ENCODE measurements around the gene CRACDL. TPM values are rescaled to one million over a fixed set of nuclear protein-coding genes. Genes with fewer than 3 reads are reported as not detected.

CRACDL gene
- total and polyA plus RNA-seq, 7 donors: 0.36 to 8.8 (median 1.5) TPM

GRCh38 chr2:98810588-98810928, 125.5 kb downstream of the CRACDL start:
- H3K9me3 ChIP-seq: no peaks in the 10 kb centered on the region
- no peaks in the 10 kb centered on the region for H3K27me3 ChIP-seq
- 19 to 62% methylated on average over 3 of the region's 3 CpGs for WGBS, 2 donors
- peaks cover 0 to 20% (median 14%) of the 10 kb centered on the region in 4 donors for H3K4me1 ChIP-seq
- no peak overlapping the region for H3K27ac ChIP-seq
- no peaks in the 10 kb centered on the region for H3K36me3 ChIP-seq
- no peak for TF ChIP-seq EP300 (IDR thresholded peaks at IDR 0.05)
- TF ChIP-seq CTCF (IDR thresholded peaks at IDR 0.05): no peak
- intact Hi-C loops (cut with DNase I): no loop called here
- no peak overlapping the region for H3K4me3 ChIP-seq
- DNase-seq: no peak

- DNase-seq: no peak
- H3K27ac ChIP-seq: no peak overlapping the region
- H3K27me3 ChIP-seq: no peaks in the 10 kb centered on the region
- H3K4me3 ChIP-seq: no peak overlapping the region
- H3K36me3 ChIP-seq: no peaks in the 10 kb centered on the region
- H3K9me3 ChIP-seq: no peaks in the 10 kb centered on the region
- TF ChIP-seq POLR2AphosphoS5 (IDR thresholded peaks at IDR 0.05) (no peak), CTCF (IDR thresholded peaks at IDR 0.05) (no peak), EP300 (IDR thresholded peaks at IDR 0.05) (no peak), POLR2A (IDR thresholded peaks at IDR 0.05) (no peak)
- 14 to 66% methylated on average over 7 of the region's 7 CpGs for WGBS, 2 donors
- intact Hi-C loops (cut with DNase I): no loop called here
- H3K4me1 ChIP-seq: peaks cover 0 to 21% (median 15%) of the 10 kb centered on the region in 4 donors
Observed at GRCh38 chr2:98809878-98810587, 126.0 kb downstream of the CRACDL start.

- Histone ChIP-seq H3K4me3 (no peak overlapping the region), H3K36me3 (no peaks in the 10 kb centered on the region), H3K4me1 (peaks cover 0 to 21% (median 15%) of the 10 kb centered on the region in 4 donors), H3K9me3 (no peaks in the 10 kb centered on the region), H3K27ac (no peak overlapping the region), H3K27me3 (no peaks in the 10 kb centered on the region)
- no peak for DNase-seq
- TF ChIP-seq CTCF (IDR thresholded peaks at IDR 0.05) (no peak), POLR2AphosphoS5 (IDR thresholded peaks at IDR 0.05) (no peak)
- intact Hi-C loops (cut with DNase I): no loop called here
- 91 to 92% methylated on average over 4 of the region's 4 CpGs for WGBS, 2 donors
Observed at GRCh38 chr2:98809116-98809515, 126.9 kb downstream of the CRACDL start.

- no peak for DNase-seq
- Histone ChIP-seq H3K9me3 (no peaks in the 10 kb centered on the region), H3K27ac (no peak overlapping the region), H3K4me1 (peaks cover 0 to 21% (median 15%) of the 10 kb centered on the region in 4 donors), H3K4me3 (no peak overlapping the region), H3K27me3 (no peaks in the 10 kb centered on the region), H3K36me3 (no peaks in the 10 kb centered on the region)
- 95 to 97% methylated on average over 3 of the region's 3 CpGs for WGBS, 2 donors
- TF ChIP-seq CTCF (IDR thresholded peaks at IDR 0.05): no peak
- no peak for TF ChIP-seq POLR2A (IDR thresholded peaks at IDR 0.05)
- no peak for TF ChIP-seq EP300 (IDR thresholded peaks at IDR 0.05)
- TF ChIP-seq POLR2AphosphoS5 (IDR thresholded peaks at IDR 0.05): no peak
- intact Hi-C loops (cut with DNase I): no loop called here
Observed at GRCh38 chr2:98808546-98808945, 127.5 kb downstream of the CRACDL start.

GRCh38 chr2:98807929-98808328, 128.1 kb downstream of the CRACDL start:
- 88 to 93% methylated on average over 9 of the region's 9 CpGs for WGBS, 2 donors
- no peak overlapping the region for H3K27ac ChIP-seq
- H3K4me1 ChIP-seq: peaks cover 0 to 21% (median 15%) of the 10 kb centered on the region in 4 donors
- intact Hi-C loops (cut with DNase I): no loop called here
- no peaks in the 10 kb centered on the region for H3K27me3 ChIP-seq
- H3K9me3 ChIP-seq: no peaks in the 10 kb centered on the region
- no peak for TF ChIP-seq CTCF (IDR thresholded peaks at IDR 0.05)
- no peak for TF ChIP-seq POLR2A (IDR thresholded peaks at IDR 0.05)
- no peak for TF ChIP-seq EP300 (IDR thresholded peaks at IDR 0.05)
- TF ChIP-seq POLR2AphosphoS5 (IDR thresholded peaks at IDR 0.05): no peak
- DNase-seq: no peak
- no peaks in the 10 kb centered on the region for H3K36me3 ChIP-seq
- no peak overlapping the region for H3K4me3 ChIP-seq
